HCT116 (cell line): ENCODE data around the gene TAMALIN. TPM values are rescaled to one million over a fixed set of nuclear protein-coding genes. Genes with fewer than 3 reads are reported as not detected.
A peak's percentile ranks its signal among the peaks of the same experiment; 100 is the strongest.

Experiments used
- ATAC-seq: fragments of 200-7000 bp; cut with Tn5 transposase; 2 replicates; pipeline ENCODE4 v1.9.1; 2020; ENCODE audit warnings: mild to moderate bottlenecking, moderate library complexity
- BruUV-seq: library from RNA; stranded (reverse); fragments of 400-500 nt; replicated peaks from 2 replicates; lab custom pipeline; 2021; lab: Mats Ljungman, UMichigan
- CTCF ChIA-PET: fragments of 300-600 bp; sonication (Branson Sonifier 250); formaldehyde crosslinking; loops from one replicate; lab custom pipeline; 2021; ENCODE audit warnings: antibody characterized with exemption; lab: Charles Lee
- POLR2A ChIA-PET: fragments of 300-600, 350-600 bp; sonication (Branson Sonifier 250); formaldehyde crosslinking; loops from one replicate; lab custom pipeline; 2021; ENCODE audit warnings: antibody characterized with exemption; lab: Charles Lee
- RAD21 ChIA-PET, 2 experiments: fragments of 300-600 bp; sonication (Branson Sonifier 250); formaldehyde crosslinking; loops; one replicate each; lab custom pipeline; 2023; ENCODE audit warnings: low total read pairs in 2 of 2; ENCODE audit not compliant: uncharacterized antibody in 2 of 2, unreplicated experiment in 2 of 2, low non-redundant PET in 1 of 2; lab: Charles Lee
- DNase-seq: peaks from one replicate; pipeline ENCODE4 v3.0.0-alpha.2; 2010; ENCODE audit warnings: low read depth, low spot score
- H2AFZ ChIP-seq: fragments of 200-600 bp; shearing (Covaris generic), sonication (generic); 2 replicates; pipeline ENCODE4 v1.6.1; 2017; ENCODE audit warnings: low read depth, mixed run types, mixed read lengths, antibody characterized with exemption, low read length; ENCODE audit not compliant: poor library complexity, severe bottlenecking
- H3K27ac ChIP-seq: 2 replicates; pipeline ENCODE4 v1.5.1; 2012; ENCODE audit warnings: low read depth, low read length
- H3K27me3 ChIP-seq: fragments of 200-600 bp; sonication (generic); 2 replicates; pipeline ENCODE4 v1.6.1; 2016; ENCODE audit warnings: mixed run types, low read length, mixed read lengths; ENCODE audit not compliant: insufficient read depth
- H3K36me3 ChIP-seq, 2 experiments: fragments of 200-500 bp in 1 of 2; fragments of 200-600 bp in 1 of 2; sonication (Bioruptor generic) in 1 of 2; sonication (generic) in 1 of 2; 2 replicates each; pipeline versions ENCODE4 v1.5.1 to v1.6.1; 2014 to 2016; ENCODE audit warnings: low read length in 2 of 2, inconsistent platforms in 1 of 2, mixed read lengths in 1 of 2, mixed run types in 1 of 2; ENCODE audit not compliant: insufficient read depth in 2 of 2, control insufficient read depth in 1 of 2
- H3K4me1 ChIP-seq, 2 experiments: fragments of 200-600 bp in 1 of 2; sonication (generic) in 1 of 2; 2 replicates each; pipeline versions ENCODE4 v1.5.1 to v1.6.1; 2012 to 2017; ENCODE audit warnings: low read length in 2 of 2, inconsistent platforms in 1 of 2, mild to moderate bottlenecking in 1 of 2, mixed read lengths in 1 of 2, mixed run types in 1 of 2, moderate library complexity in 1 of 2; ENCODE audit not compliant: insufficient read depth in 2 of 2, control insufficient read depth in 1 of 2
- H3K4me2 ChIP-seq: fragments of 200-600 bp; sonication (generic); 2 replicates; pipeline ENCODE4 v1.6.1; 2017; ENCODE audit warnings: mixed run types, low read length, mixed read lengths
- H3K4me3 ChIP-seq, 2 experiments: fragments of 200-600 bp in 1 of 2; sonication (generic) in 1 of 2; replicated peaks in 1 of 2; 2 replicates each; pipeline ENCODE4 v1.5.1; 2011 to 2016; ENCODE audit warnings: low read length in 2 of 2, control low read depth in 1 of 2, low read depth in 1 of 2, mild to moderate bottlenecking in 1 of 2, mixed read lengths in 1 of 2, mixed run types in 1 of 2
- H3K79me2 ChIP-seq: fragments of 200-600 bp; sonication (generic); 2 replicates; pipeline ENCODE4 v1.6.1; 2017; ENCODE audit warnings: mild to moderate bottlenecking, mixed run types, low read length, moderate library complexity, mixed read lengths; ENCODE audit not compliant: insufficient read depth
- H3K9ac ChIP-seq: fragments of 200-600 bp; sonication (generic); 2 replicates; pipeline ENCODE4 v1.6.1; 2016; ENCODE audit warnings: low read length, mixed read lengths
- H3K9me2 ChIP-seq: fragments of 200-600 bp; sonication (generic), shearing (Covaris generic); 2 replicates; pipeline ENCODE4 v1.6.1; 2017; ENCODE audit warnings: mixed run types, mild to moderate bottlenecking, moderate library complexity; ENCODE audit not compliant: insufficient read depth
- H3K9me3 ChIP-seq, 2 experiments: fragments of 200-500 bp in 1 of 2; fragments of 200-600 bp in 1 of 2; sonication (Bioruptor generic) in 1 of 2; sonication (generic) in 1 of 2; 2 replicates each; pipeline ENCODE4 v1.6.1; 2014 to 2017; ENCODE audit warnings: low read length in 2 of 2, mixed read lengths in 2 of 2, inconsistent platforms in 1 of 2, low read depth in 1 of 2, mild to moderate bottlenecking in 1 of 2, mixed run types in 1 of 2, moderate library complexity in 1 of 2; ENCODE audit not compliant: control insufficient read depth in 1 of 2, insufficient read depth in 1 of 2
- H4K20me1 ChIP-seq: fragments of 200-600 bp; sonication (generic), shearing (Covaris generic); 2 replicates; pipeline ENCODE4 v1.6.1; 2017; ENCODE audit warnings: mixed run types, mild to moderate bottlenecking, moderate library complexity; ENCODE audit not compliant: insufficient read depth
- CTCF ChIP-seq, 3 experiments: fragments of 200-600 bp in 1 of 3; sonication (generic) in 1 of 3; IDR thresholded peaks in 2 of 3; conservative IDR thresholded peaks in 1 of 3; 2 replicates each; pipeline ENCODE4 v1.5.1; 2012 to 2017; ENCODE audit warnings: low read depth in 2 of 3, low read length in 2 of 3, antibody characterized with exemption in 1 of 3, borderline replicate concordance in 1 of 3, control low read depth in 1 of 3, mild to moderate bottlenecking in 1 of 3, mixed read lengths in 1 of 3, mixed run types in 1 of 3, moderate library complexity in 1 of 3; ENCODE audit not compliant: insufficient read depth in 1 of 3
- ELF1 ChIP-seq: IDR thresholded peaks from 2 replicates; pipeline ENCODE4 v1.6.1; 2012; ENCODE audit warnings: low read depth, borderline replicate concordance
- JUND ChIP-seq: IDR thresholded peaks from 2 replicates; pipeline ENCODE4 v1.6.1; 2012
- POLR2AphosphoS5 ChIP-seq: IDR thresholded peaks from 2 replicates; pipeline ENCODE4 v1.6.1; 2011; ENCODE audit warnings: mild to moderate bottlenecking, low read depth, low read length, moderate library complexity
- RAD21 ChIP-seq: IDR thresholded peaks from 2 replicates; pipeline ENCODE4 v1.6.1; 2012; ENCODE audit warnings: low read depth, mild to moderate bottlenecking
- REST ChIP-seq: IDR thresholded peaks from 2 replicates; pipeline ENCODE4 v1.6.1; 2012; ENCODE audit warnings: low read depth
- SIN3A ChIP-seq: IDR thresholded peaks from 2 replicates; pipeline ENCODE4 v1.6.1; 2012; ENCODE audit warnings: low read depth
- SRF ChIP-seq: IDR thresholded peaks from 2 replicates; pipeline ENCODE4 v1.6.1; 2012; ENCODE audit warnings: low read depth
- YY1 ChIP-seq: IDR thresholded peaks from 2 replicates; pipeline ENCODE4 v1.6.1; 2011; ENCODE audit warnings: low read length, low read depth, moderate library complexity, mild to moderate bottlenecking; ENCODE audit not compliant: insufficient replicate concordance; ENCODE audit errors: extremely low read depth
- ZBTB33 ChIP-seq: IDR thresholded peaks from 2 replicates; pipeline ENCODE4 v1.6.1; 2011; ENCODE audit warnings: mild to moderate bottlenecking, low read length, moderate library complexity; ENCODE audit not compliant: insufficient replicate concordance; ENCODE audit errors: extremely low read depth
- ZFX ChIP-seq: fragments of 450-650 bp; IDR thresholded peaks from 2 replicates; pipeline ENCODE4 v1.6.1; 2017
- ZNF274 ChIP-seq: fragments of 200-500 bp; sonication (Bioruptor generic); IDR thresholded peaks from 2 replicates; pipeline ENCODE4 v1.6.1; 2014; ENCODE audit warnings: mild to moderate bottlenecking, low read depth, low read length, inconsistent platforms
- intact Hi-C: fragments of 100-400 bp; cut with micrococcal nuclease; formaldehyde crosslinking; loops from 2 replicates; pipeline ENCODE4 v1.10.0; 2022
- total RNA-seq: library from RNA; stranded (reverse); gene quantifications from one replicate; pipeline ENCODE4 v1.2.1, GENCODE V29; 2021; ENCODE audit not compliant: unreplicated experiment

The TAMALIN gene
- total RNA-seq, 1 experiment from 2014 or later, result 1.1 TPM

GRCh38 chr12:52004042-52004648 is 2.6 kb upstream of the TAMALIN start:
- Histone ChIP-seq H3K9ac (no peak overlapping the region), H3K9me2 (no peaks in the 10 kb centered on the region), H3K79me2 (no peaks in the 10 kb centered on the region), H3K36me3 (no peaks in the 10 kb centered on the region), H3K4me2 (no peak overlapping the region), H3K9me3 (no peaks in the 10 kb centered on the region), H4K20me1 (no peaks in the 10 kb centered on the region), H3K27me3 (no peaks in the 10 kb centered on the region), H3K4me3 (no peak overlapping the region), H3K27ac (no peak overlapping the region), H2AFZ (no peak overlapping the region), H3K4me1 (peaks cover 0 to 7% of the 10 kb centered on the region in 2 experiments; a peak in 2 of 4 replicates)
- intact Hi-C loops, result loop anchor here (1.0 kb wide), 2 partner anchors 19 to 116 kb away; no protein-coding TSS in a partner anchor
- RAD21 ChIA-PET, result interaction anchor here (0.6 to 2.8 kb wide), 7 partner anchors 15 to 21 kb away, joined by 3 to 21 read pairs (median 5); no protein-coding TSS in a partner anchor
- CTCF ChIA-PET, result interaction anchor here (0.6 to 5.5 kb wide), 12 partner anchors 11 to 119 kb away, joined by 3 to 137 read pairs (median 6); no protein-coding TSS in a partner anchor
- POLR2A ChIA-PET, result interaction anchor here (3.1 kb wide), 1 partner anchor 20 kb away, joined by 15 read pairs; no protein-coding TSS in a partner anchor
- no peak for TF ChIP-seq ELF1
- TF ChIP-seq ZFX, result no peak
- TF ChIP-seq SRF, result no peak
- no peak for TF ChIP-seq JUND
- peak; percentile 94 for TF ChIP-seq RAD21
- peak; percentile 79 to 94 (median 82) for TF ChIP-seq CTCF (IDR thresholded peaks at IDR 0.05 in 2 of 3, conservative IDR thresholded peaks at IDR 0.05 in 1 of 3; ENCODE audit: borderline replicate concordance in 1 of 3, insufficient read depth in 1 of 3, low read depth in 2 of 3, low read length in 2 of 3)
- no peak for TF ChIP-seq ZBTB33
- no peak for TF ChIP-seq ZNF274
- no peak for TF ChIP-seq YY1
- no peak for TF ChIP-seq REST
- no peak for TF ChIP-seq POLR2AphosphoS5
- no peak for TF ChIP-seq SIN3A
- no peak for DNase-seq
- no TSS peak for BruUV-seq
- peak; percentile 83 for ATAC-seq
